Activated gamma-delta T cell treated with Interleukin-2 at 50 U/mL for 16 hours (primary cell): ENCODE results near the gene CD300A.
A peak's percentile ranks its signal among the peaks of the same experiment; 100 is the strongest.
"Not testable (repeated sequence)": the region's sequence is repeated elsewhere in the genome, so short reads cannot be mapped to it uniquely, and the experiment has no call there.

ENCODE experiments used
- DNase-seq: peaks from one replicate; pipeline ENCODE4 v3.0.0-alpha.2; 2020

Gene CD300A

DNA sequence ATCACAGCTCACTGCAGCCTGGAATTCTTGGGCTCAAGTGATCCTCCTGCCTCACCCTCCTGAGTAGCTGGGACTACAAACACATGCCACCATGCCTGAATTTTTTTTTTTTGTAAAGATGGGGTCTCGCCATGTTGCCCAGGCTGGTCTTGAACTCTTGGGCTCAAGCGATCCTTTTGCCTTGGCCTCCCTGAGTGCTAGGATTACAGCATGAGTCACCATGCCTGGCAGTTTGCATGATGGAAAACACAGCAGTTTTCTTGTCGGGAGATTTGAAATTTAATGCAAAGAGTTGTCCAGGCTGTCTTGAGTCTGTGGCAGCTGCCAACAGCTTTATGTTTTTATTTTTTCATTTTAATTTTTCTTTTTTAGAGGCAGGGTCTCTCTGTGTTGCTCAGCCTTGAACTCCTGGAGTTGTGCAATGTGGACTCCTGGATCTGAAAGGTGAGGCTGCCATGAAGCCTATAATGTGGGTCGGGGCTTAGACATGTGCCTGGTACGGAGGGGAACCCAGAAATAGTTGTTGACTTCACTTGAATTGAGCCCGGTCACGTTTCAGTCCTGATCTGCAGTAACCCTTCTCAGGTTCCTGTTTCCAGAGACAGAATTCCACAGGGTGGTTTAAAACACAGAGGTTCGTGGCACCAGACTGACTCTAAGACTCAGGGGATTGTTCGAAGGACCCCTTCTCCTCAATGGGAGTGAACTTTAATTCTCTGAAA, 18.7 kb downstream of the CD300A start:
- DNase-seq = no peak

DNA sequence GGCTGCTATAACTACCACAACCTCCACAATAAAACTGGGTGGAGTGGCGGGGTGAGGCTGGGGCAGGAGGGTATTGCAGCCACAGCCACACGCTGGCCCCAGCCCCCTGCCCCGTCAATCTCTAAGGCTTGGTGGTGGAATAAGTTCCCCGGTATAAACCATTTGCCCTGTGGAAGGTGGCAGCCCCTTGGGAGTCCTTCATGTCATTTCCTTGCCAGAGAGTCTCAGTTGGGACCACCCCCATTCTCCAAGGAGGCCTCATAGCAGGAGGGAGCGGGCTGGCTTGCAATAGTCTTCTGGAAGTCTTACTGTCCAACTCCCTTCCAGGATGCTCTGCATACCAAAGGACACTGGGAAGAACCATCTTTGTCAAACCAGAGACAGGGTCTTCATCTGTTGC, 19.4 kb downstream of the CD300A start:
- DNase-seq = no peak

DNA sequence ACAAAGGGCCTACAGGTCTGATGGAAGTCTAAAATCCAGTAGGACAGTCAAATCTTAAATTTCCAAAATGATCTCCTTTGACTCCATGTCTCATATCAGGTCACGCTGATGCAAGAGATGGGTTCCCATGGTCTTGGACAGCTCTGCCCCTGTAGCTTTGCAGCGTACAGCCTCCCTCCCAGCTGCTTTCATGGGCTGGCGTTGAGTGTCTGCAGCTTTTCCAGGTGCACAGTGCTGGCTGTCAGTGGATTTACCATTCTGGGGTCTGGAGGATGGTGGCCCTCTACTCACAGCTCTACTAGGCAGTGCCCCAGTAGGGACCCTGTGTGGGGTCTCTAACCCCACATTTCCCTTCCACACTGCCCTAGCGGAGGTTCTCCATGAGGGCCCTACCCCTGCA, 21.8 kb downstream of the CD300A start:
- DNase-seq = not testable (repeated sequence)

DNA sequence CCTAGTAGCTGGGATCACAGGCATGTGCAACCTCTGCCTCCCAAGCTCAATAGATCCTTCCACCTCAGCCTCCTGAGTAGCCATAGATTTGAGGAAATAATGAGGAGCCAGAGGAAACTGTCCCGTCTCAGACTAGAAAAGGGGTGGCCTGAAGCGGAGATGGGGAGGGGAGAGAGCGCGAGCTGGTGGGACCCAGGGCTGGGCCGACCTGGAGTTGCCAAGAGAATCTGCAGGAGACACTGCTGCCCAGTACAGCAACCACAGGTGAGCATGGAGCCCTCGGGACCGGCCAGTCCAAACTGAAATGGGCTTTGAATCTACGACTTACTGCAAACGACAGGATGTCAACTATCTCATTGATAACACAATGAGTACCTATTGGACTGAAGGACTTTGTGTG, 24.3 kb downstream of the CD300A start:
- DNase-seq = no peak

DNA sequence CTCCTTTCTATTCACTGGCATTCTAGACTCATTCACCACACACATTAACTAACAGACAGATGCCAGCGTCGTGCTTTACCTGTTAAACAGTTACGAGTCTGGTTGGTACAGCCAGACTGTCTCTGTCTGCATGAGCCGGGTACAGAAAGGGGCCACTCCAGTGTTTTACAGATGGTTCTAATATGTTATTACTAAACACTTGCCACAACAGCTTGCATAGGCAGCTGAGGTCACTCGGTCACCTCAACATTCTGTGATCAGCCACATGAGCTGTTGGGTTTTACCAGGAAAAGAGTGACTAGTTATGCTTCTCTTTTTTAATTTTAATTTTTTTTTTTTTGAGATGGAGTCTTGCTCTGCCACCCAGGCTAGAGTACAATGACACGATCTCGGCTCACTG, 25.2 kb downstream of the CD300A start:
- DNase-seq = no peak

DNA sequence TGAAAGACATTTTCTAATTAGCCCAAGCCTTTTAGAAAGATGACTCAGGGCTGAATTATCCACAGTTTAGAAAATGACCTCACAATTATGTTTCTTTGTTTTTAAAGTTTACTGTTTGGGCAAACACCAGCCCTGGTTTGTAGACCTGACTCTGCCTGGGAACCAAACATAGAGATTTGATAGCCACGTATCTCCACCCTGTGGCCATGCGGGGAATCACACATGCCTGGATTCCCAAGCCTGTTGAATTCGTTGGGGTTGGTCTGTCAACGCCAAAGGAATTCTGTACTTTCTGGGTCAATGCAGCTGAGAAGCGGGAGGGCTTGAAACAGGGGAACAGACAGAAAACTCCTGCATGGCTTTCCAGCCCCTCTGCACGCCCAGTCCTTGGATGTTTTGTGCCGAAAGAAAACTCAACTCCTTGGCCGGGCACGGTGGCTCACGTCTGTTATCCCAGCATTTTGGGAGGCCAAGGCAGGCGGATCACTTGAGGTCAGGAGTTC, 26.9 kb downstream of the CD300A start:
- DNase-seq = peak; percentile 69

DNA sequence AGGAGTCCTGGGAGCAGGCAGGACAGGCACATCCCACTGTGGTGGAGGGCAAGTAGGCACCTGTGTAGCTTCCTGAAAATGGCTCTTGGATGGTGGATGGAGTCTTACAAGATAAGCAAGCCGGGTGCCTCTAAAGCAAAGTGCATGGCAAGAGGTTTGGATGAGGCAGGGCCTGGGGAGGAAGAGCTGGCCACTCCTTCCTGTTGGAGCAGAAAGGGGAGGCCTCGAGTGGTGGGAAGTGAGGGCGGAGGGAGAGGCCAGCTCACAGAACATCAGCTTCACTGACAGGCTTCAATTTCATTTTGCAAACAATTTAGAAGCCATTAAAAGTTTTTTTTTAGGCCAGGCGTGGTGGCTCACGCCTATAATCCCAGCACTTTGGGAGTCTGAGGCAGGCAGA, 31.0 kb downstream of the CD300A start:
- no peak for DNase-seq

DNA sequence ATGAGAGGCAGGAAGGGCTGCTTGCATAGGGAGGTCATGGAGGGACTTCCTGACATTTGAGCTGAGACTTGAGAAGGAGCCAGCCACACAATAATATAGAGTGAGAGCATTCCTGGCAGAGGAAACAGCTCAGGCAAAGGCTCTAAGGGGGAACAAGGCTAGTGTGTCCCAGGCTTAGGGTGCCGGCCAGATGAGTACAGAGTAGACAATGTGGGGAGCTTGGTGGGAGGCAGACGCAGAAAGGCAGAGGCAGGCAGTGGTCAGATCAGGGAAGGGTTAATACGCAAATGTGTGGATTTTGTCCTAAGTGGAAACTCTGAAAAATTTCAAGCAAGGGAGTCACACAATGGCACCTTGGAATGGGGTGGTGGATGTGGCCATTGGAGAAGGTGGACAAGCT, 33.6 kb downstream of the CD300A start:
- no peak for DNase-seq

DNA sequence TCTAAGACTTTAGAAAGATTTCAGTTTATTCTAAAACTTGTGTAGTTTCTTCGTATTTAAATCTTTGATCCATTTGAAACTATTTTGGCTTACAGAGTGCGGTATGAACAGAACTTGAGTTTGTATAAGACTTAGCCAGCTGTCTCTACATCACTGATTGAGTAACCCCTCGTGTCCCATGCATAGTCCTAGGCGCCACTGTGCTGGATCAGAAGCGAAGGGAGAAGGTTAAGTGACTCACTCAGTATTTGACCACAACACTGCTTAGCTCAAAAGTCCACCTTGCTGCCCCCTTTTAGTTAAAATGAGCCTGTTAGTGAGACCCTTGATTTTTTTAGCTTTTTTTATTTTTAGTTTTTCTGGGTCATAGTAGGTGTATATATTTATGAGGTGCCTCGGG, 36.4 kb downstream of the CD300A start:
- DNase-seq = no peak

DNA sequence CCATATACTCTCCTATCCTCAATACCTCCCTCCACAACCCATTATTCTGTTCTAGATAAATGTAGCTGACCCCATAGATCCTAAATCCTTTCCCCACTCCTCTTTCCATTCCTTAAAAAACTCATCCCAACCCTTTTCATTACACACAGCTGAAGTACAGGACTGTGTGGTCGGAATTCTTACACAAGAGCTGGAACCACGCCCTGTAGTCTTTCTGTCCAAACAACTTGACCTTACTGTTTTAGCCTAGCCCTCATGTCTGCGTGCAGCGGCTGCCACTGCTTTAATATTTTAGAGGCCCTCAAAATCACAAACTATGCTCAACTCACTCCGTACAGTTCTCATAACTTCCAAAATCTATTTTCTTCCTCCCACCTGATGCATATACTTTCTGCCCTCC, 37.5 kb downstream of the CD300A start:
- not testable (repeated sequence) for DNase-seq

DNA sequence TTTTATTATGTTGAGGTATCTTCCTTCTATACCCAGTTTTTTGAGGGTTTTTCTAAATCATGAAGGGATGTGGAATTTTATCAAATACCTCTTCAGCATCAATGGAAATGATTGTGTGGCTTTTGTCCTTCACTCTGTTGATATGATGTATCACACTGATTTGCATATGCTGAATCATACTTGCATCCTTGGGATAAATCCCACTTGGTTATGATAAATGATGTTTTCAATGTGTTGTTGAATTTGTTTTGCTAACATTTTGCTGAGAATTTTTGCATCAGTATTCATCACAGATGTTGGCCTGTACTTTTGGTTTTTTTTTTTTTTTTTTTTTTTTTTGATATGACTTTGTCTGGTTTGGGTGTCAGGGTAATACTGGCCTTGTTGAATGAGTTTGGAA, 41.7 kb downstream of the CD300A start:
- no peak for DNase-seq

DNA sequence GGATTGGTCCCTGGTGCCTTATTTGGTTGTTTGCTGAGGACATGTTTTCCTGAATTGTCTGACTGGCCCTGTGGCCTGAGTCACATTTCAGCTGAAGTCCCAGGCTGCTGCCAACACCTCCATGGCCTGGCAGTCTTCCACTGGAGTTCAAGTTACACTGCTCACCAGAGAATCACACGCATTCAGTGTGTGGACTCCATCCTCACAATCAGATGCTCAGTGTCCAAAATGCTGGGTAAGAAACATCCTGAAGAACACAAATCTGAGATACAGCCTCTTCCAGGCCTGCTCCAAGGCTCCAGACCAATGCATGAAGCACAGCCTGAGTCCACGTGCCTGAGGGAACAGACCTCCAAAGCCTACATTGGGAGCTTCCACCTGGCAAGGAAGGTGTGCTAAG, 45.6 kb downstream of the CD300A start:
- DNase-seq = no peak

DNA sequence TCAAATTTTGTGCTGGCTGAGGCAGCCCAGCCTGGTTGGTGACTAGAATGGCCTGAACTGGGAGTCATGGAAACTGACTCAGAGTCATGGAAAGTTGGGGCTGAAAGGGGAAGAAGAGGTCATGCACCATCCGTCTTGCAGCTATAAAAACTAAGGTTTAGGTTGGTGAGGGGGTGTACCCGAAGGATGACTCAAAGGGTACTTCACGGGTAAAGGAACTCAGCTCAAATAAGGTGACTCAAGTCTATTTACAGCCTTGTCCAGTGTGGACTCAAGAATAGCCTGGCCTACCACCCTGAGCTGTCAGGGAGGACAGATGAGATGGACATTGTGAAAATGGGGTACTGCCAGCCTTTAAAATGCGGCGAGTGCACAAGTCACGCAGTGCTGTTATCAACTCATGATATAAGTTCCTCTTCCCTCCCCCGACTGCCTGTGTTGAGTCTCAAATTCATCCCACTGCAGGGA, 46.2 kb downstream of the CD300A start:
- no peak for DNase-seq

DNA sequence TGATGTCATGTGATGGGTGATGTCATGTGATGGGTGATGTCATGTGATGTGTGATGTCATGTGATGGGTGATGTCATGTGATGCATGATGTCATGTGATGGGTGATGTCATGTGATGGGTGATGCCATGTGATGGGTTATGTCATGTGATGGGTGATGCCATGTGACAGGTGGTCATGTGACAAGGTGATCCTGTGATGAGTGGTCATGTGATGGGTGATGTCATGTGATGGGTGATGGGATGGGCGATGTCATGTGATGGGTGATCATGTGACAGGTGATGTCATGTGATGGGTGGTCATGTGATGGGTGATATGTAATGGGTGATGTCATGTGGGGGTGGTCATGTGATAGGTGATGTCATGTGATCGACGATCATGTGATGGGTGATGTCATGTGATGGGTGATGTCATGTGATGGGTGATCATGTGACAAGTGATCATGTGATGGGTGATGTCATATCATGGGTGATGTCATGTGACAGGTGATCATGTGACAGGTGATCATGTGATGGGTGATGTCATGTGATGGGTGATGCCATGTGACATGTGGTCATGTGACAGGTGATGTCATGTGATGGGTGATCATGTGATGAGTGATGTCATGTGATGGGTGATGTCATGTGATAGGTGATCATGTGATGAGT, 47.7 kb downstream of the CD300A start:
- no peak for DNase-seq

DNA sequence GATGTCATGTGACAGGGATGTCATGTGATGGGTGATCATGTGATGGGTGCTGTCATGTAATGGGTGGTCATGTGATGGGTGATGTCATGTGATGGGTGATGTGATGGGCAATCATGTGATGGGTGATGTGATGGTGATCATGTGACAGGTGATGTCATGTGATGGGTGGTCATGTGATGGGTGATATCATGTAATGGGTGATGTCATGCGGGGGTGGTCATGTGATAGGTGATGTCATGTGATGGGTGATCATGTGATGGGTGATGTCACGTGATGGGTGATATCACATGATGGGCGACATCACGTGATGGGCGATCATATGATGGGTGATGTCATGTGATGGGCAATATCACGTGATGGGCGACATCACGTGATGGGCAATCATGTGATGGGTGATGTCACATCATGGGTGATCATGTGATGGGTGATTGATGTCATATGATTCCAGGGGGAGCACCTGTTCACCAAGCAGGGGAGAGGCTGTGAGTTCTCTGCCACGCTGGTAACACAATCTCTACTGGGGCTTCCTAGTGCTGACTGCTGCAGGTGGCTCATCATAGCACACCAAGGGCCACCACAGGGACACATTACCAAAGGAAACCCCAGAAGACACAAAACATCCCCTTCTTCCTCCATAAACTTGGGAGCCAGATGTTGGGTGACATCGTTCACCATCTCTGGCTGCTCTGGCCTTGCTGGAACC, 48.3 kb downstream of the CD300A start:
- no peak for DNase-seq

DNA sequence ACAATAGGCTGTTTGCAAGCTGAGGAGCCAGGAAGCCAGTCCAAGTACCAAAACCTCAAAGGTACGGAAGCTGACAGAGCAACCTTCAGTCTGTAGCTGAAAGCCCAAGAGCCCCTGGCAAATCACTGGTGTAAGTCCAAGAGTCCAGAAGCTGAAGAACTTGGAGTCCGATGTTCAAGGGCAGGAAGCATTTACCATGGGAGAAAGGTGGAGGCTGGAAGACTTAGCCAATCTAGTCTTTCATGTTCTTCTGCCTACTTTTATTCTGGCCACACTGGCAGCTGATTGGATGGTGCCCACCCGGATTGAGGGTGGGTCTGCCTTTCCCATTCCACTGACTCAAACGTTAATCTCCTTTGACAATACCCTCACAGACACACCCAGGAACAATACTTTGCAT, 49.5 kb downstream of the CD300A start:
- DNase-seq = no peak

DNA sequence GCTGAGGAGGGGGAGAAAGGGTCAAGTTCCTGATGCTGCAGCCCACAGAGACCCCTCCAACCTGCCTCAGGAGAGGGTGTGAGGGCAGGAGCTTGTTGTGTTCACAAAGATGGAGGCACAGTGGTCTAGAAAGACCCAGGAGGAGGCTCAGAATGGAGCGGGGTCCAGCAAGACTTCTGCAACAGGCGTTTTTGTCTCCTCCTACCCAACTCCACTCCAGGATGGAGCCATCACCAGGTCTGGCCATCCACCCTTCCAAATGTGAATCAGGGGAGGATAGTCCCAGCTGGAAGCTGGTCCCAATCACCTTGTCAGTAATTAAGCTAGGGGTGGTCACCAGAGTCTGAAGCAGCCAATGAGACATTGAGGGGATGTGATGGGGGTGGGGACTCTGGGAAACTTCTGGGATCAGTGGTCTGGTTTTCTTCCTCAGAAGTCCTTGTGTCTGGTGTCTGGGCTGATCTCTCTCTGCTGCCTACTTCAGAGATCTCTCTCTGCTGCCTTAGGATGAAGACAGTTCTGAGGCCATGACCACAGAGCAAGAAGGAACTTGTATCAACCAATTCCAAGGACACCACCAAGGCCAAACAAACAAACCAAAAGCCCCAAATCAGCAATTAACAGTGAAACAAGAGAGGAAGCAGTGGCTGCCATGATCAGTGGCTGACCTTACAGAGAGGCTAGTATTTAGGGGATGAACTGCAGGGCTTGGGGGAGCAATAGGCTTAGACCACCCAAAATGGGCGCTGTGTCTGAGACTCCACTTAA, 50.3 kb downstream of the CD300A start:
- DNase-seq = no peak

DNA sequence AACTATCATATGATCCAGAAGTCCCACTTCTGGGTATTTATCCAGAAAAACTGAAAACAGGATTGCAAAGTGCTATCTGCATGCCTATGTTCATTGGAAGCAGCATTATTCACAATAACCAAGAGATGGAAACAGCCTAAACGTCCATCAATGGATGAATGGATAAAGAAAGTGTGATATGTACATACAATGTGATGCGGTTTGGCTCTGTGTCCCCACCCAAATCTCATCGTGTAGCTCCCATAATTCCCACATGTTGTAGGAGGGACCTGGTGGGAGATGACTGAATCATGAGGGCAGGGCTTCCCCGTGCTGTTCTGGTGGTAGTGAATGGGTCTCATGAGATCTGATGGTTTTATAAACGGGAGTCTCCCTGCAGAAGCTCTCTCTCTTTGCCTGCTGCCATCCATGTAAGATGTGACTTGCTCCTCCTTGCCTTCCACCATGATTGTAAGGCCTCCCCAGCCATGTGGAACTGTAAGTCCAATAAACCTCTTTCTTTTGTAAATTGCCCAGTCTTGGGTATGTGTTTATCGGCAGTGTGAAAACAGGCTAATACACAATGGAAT, 52.1 kb downstream of the CD300A start:
- not testable (repeated sequence) for DNase-seq

DNA sequence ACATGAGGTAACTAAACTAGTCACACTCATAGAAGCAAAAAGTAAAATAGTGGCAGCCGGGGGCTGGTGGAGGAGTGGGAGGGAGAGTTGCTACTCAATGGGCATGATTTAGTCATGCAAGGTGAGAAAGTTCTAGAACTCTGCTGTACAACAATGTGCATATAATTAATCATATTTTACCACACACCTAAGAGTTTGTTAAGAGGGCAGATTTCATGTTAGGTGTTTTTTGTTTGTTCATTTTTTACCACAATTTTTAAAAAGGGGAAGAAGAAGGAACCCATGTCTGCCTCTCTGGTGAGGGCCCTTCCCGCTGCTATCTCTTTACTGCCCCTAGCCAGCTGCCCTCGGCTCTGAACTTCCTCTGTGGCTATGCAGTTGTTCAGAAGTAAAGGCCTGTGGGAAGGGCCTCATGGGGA, 53.6 kb downstream of the CD300A start:
- no peak for DNase-seq

DNA sequence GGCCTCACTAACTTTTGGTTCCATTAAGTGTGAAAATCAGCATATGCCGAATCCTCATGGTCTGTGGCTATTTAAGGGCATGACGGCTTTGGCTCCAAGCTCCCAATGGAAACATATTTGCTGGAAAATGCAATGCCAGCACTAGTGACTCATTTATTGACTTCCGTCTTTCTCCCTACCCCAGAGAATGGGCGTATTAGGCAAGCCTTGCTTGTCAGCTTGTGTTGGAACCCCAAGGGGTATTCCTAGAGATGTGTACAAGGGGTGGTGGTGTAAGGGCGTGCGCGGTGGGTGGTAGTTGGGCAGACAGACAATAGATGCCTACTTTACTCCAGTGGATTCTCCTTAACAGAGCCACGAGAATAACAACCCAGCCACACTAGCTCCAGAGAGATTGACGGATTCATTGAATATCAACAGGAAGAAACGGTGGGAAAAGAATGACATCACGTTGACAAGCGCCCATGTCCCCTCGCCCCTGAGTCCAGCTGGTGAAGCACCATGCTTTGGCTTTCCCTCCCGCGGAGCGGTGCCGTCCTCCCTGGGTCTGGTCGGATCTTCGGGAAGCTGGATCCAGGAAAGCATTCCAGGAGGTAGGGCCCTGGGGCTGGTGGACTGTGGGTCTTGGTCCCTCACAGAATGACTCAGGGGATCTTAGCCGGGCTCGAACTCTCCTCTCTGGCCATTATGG, 54.5 kb downstream of the CD300A start:
- DNase-seq = no peak

DNA sequence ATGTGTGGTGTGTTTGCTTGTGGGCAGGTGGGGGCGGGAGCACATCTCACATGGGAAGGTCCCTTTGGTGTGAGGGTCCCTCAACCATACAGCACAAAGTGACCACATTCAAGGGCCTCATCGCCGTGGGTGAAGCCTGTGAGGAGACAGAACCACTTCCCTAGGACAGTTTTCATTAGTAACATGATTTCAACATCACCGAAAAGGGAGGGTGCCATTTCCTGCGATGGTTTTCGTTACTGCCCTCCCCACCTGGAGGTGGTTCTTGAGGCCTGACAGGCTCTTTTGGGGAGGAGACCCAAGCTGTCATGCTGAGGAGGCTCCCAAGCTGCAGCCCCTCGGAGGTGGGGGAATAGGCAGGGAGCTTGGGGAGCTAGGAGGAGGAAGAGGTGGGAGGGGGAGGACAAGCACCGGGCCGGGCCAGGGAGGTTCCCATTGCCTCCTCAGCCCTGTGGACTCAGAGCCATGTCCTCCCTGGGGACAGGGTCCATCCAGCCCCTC, 55.3 kb downstream of the CD300A start:
- DNase-seq = no peak
